CD4-positive, alpha-beta T cell treated with Interleukin-4 for 1 hour (primary cell): Measurements from ENCODE around the gene SET.

ENCODE experiments used
- DNase-seq, 2 donors: peaks; one replicate each; pipeline ENCODE4 v3.0.0-alpha.2; 2020 to 2022

The SET gene

DNA sequence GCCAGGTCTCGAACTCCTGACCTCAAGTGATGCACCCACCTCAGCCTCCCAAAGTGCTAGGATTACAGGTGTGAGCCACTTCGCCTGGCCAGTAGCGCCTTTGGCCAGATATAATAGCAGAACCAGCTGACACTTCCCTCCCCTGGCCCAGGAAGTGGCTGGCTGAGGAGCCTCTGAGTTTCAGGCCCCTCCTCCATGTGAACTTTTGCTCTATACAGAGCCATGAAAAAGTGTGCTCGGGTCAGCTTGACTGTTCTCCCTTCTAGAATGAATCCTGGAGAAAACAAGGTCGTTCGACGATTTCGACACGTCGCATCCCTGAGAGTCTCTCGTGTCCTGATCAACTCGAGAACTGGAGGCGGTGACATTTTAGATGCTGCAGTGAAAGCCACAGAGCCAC lies 43.6 kb downstream of the SET start:
- DNase-seq = no peak

DNA sequence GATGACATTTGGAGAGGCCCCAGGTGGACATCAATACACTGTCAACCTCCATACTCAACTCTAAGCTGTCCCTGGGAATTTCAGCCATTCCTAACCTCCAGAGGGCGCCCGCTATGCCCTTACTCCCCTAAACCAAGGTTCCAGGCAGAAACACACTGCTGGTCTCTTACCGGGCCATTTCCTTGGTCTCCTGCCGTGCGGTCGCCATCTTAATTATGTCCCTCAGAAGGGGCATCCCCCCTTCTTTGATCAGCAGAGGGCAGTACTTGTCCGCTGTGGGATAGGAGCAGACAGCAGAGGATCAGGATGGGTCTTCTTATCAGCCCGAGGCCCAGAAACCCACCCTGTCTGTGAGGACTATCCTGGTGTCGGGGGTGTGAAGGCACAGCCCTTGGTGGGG lies 44.2 kb downstream of the SET start:
- DNase-seq = peak; percentile 17 to 38

DNA sequence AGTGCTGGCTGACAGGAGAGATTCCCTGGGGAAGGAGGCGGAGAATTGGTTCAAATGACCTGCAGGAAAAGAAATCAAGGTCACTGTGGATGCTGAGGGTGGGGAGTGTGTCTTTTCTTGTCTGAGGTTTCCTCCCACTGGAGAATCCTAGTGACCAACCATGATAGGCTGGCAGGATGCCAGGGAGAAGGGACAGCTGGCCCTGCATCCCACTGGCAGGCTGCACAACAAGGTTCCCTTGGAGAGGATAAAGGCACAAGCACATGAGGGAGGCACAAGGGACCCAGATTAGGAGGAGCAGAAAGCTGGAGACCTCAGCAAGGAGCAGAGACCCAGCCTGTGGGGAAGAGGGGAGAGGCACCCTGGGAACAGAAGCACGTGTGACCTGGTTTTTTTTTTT lies 46.4 kb downstream of the SET start:
- DNase-seq = no peak

DNA sequence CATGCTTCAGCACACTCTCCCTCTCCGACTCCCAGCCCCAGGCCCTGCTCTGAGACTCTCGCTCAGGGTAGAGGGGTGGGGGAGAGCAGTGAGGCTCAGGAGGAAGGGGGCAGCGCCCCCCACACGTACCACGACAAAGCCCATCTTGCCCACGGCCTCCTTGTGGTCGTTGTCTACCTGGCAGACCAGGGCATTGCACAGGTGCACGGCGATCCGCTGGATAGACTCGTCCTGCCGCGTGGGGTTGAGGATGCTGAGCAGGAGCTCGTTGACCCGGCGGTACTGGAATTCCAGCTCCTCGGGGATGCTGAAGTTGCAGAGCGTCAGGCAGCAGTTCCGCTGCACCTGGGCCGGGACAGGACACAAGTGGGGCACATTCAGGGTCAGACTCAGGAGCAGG lies 53.4 kb downstream of the SET start:
- DNase-seq = no peak

DNA sequence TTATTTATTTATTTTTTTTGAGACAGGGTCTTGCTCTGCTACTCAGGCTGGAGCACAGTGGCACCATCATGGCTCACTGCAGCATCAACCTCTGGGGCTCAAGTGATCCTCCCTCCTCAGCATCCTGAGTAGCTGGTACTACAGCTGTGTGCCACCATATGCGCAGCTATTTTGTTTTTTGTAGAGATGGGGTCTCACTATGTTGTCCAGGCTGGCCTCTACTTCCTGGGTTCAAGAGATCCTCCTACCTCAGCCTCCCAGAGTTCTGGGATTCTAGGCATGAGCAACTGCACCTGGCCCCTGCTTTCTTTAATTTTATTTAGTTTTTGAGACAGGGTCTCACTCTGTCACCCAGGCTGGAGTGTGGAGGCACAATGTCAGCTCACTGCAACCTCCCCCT lies 54.4 kb downstream of the SET start:
- no peak for DNase-seq
